Activated gamma-delta T cell treated with Interleukin-2 at 50 U/mL for 16 hours (primary cell): ENCODE measurements around the gene CENPP.
A peak's percentile ranks its signal among the peaks of the same experiment; 100 is the strongest.
"Not testable (repeated sequence)": the region's sequence is repeated elsewhere in the genome, so short reads cannot be mapped to it uniquely, and the experiment has no call there.

Experiments
- DNase-seq: peaks from one replicate; pipeline ENCODE4 v3.0.0-alpha.2; 2020

CENPP gene

GRCh38 chr9:92619601-92620300 is 294.0 kb downstream of the CENPP start:
- DNase-seq, result no peak

- DNase-seq, result no peak
Measured at GRCh38 chr9:92620845-92621244, 295.1 kb downstream of the CENPP start.

GRCh38 chr9:92623936-92624335 is 298.2 kb downstream of the CENPP start:
- not testable (repeated sequence) for DNase-seq

GRCh38 chr9:92626484-92626883 is 300.7 kb downstream of the CENPP start:
- DNase-seq, result no peak

- no peak for DNase-seq
Measured at GRCh38 chr9:92627651-92628050, 301.9 kb downstream of the CENPP start.

GRCh38 chr9:92631452-92632343 is 305.9 kb downstream of the CENPP start:
- DNase-seq, result no peak

GRCh38 chr9:92632641-92633040 is 306.9 kb downstream of the CENPP start:
- no peak for DNase-seq

GRCh38 chr9:92633614-92634278 is 308.0 kb downstream of the CENPP start:
- DNase-seq, result no peak

- peak; percentile 43 for DNase-seq
Measured at GRCh38 chr9:92634712-92635605, 309.2 kb downstream of the CENPP start.

- DNase-seq, result no peak
Measured at GRCh38 chr9:92635760-92636159, 310.0 kb downstream of the CENPP start.

- DNase-seq, result no peak
Measured at GRCh38 chr9:92636627-92637026, 310.9 kb downstream of the CENPP start.

- no peak for DNase-seq
Measured at GRCh38 chr9:92637326-92637725, 311.6 kb downstream of the CENPP start.

- DNase-seq, result no peak
Measured at GRCh38 chr9:92637886-92638620, 312.3 kb downstream of the CENPP start.

- no peak for DNase-seq
Measured at GRCh38 chr9:92638621-92639101, 312.9 kb downstream of the CENPP start.

- DNase-seq, result no peak
Measured at GRCh38 chr9:92639124-92639523, 313.4 kb downstream of the CENPP start.

- no peak for DNase-seq
Measured at GRCh38 chr9:92639791-92640271, 314.1 kb downstream of the CENPP start.

- no peak for DNase-seq
Measured at GRCh38 chr9:92640398-92641091, 314.8 kb downstream of the CENPP start.

GRCh38 chr9:92641092-92641809 is 315.5 kb downstream of the CENPP start:
- DNase-seq, result no peak

- no peak for DNase-seq
Measured at GRCh38 chr9:92642041-92642451, 316.3 kb downstream of the CENPP start.

GRCh38 chr9:92642564-92642963 is 316.8 kb downstream of the CENPP start:
- DNase-seq, result no peak
